Fibroblast of gingiva (primary cell): ENCODE data around the gene AFF4.
"Not testable (repeated sequence)": the region's sequence is repeated elsewhere in the genome, so short reads cannot be mapped to it uniquely, and the experiment has no call there.

Experiments
- DNase-seq: peaks from one replicate; pipeline ENCODE4 v3.0.0-alpha.2; 2011; ENCODE audit warnings: low read depth

Gene AFF4

GRCh38 chr5:132956166-132956799 lies 7.2 kb downstream of the AFF4 start:
- DNase-seq, result not testable (repeated sequence)

GRCh38 chr5:132953710-132954109 lies 9.7 kb downstream of the AFF4 start:
- DNase-seq, result no peak

- DNase-seq, result no peak
Measured at GRCh38 chr5:132952829-132953228, 10.6 kb downstream of the AFF4 start.

GRCh38 chr5:132951897-132952296 lies 11.5 kb downstream of the AFF4 start:
- DNase-seq, result peak; percentile 41

GRCh38 chr5:132949136-132949535 lies 14.3 kb downstream of the AFF4 start:
- no peak for DNase-seq

GRCh38 chr5:132947671-132948070 lies 15.8 kb downstream of the AFF4 start:
- DNase-seq, result no peak

- DNase-seq, result not testable (repeated sequence)
Measured at GRCh38 chr5:132945315-132945714, 18.1 kb downstream of the AFF4 start.

- no peak for DNase-seq
Measured at GRCh38 chr5:132943362-132944022, 19.9 kb downstream of the AFF4 start.

- DNase-seq, result no peak
Measured at GRCh38 chr5:132941331-132941730, 22.1 kb downstream of the AFF4 start.

- DNase-seq, result no peak
Measured at GRCh38 chr5:132928062-132928407, 35.4 kb downstream of the AFF4 start.

GRCh38 chr5:132927355-132928061 lies 35.9 kb downstream of the AFF4 start:
- DNase-seq, result no peak

GRCh38 chr5:132926437-132926836 lies 37.0 kb downstream of the AFF4 start:
- DNase-seq, result no peak

GRCh38 chr5:132916086-132916485 lies 47.3 kb downstream of the AFF4 start:
- no peak for DNase-seq

- DNase-seq, result no peak
Measured at GRCh38 chr5:132915681-132916080, 47.8 kb downstream of the AFF4 start.

- DNase-seq, result no peak
Measured at GRCh38 chr5:132909702-132910101, 53.7 kb downstream of the AFF4 start.

GRCh38 chr5:132907161-132907560 lies 56.3 kb downstream of the AFF4 start:
- DNase-seq, result no peak

- DNase-seq, result peak; percentile 82
Measured at GRCh38 chr5:132905938-132906337, 57.5 kb downstream of the AFF4 start.

GRCh38 chr5:132901730-132902129 lies 61.7 kb downstream of the AFF4 start:
- no peak for DNase-seq

- DNase-seq, result no peak
Measured at GRCh38 chr5:132901036-132901435, 62.4 kb downstream of the AFF4 start.

- no peak for DNase-seq
Measured at GRCh38 chr5:132898094-132898493, 65.3 kb downstream of the AFF4 start.

GRCh38 chr5:132896685-132897084 lies 66.7 kb downstream of the AFF4 start:
- no peak for DNase-seq

GRCh38 chr5:132895719-132896305 lies 67.6 kb downstream of the AFF4 start:
- peak; percentile 8 for DNase-seq

- no peak for DNase-seq
Measured at GRCh38 chr5:132890817-132891216, 72.6 kb downstream of the AFF4 start.
